ENCODE measurements around the gene AHSG.

DNA sequence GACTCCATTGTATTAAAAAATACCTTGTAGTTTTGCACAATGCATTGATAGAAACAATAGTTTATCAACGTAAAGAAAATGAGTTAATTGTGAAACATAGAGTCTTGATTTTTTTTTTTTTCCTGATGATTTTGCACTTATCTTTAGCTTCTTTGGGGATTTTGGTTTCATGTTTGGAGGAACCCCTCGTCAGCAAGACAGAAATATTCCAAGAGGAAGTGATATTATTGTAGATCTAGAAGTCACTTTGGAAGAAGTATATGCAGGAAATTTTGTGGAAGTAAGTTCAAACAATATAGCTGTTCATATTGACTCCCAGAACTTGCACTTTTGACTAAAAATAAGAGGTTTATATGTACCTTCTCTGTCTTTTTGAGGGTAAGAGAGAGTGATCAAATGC is 35.3 kb upstream of the AHSG start:
- TF ChIP-seq, protein P1, sequence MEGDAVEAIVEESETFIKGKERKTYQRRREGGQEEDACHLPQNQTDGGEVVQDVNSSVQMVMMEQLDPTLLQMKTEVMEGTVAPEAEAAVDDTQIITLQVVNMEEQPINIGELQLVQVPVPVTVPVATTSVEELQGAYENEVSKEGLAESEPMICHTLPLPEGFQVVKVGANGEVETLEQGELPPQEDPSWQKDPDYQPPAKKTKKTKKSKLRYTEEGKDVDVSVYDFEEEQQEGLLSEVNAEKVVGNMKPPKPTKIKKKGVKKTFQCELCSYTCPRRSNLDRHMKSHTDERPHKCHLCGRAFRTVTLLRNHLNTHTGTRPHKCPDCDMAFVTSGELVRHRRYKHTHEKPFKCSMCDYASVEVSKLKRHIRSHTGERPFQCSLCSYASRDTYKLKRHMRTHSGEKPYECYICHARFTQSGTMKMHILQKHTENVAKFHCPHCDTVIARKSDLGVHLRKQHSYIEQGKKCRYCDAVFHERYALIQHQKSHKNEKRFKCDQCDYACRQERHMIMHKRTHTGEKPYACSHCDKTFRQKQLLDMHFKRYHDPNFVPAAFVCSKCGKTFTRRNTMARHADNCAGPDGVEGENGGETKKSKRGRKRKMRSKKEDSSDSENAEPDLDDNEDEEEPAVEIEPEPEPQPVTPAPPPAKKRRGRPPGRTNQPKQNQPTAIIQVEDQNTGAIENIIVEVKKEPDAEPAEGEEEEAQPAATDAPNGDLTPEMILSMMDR (IDR thresholded peaks at IDR 0.05) = no peak
- no peak for TF ChIP-seq POLR2A (IDR thresholded peaks at IDR 0.05)
